Measurements from ENCODE around the gene LZTFL1.

LZTFL1 gene

DNA sequence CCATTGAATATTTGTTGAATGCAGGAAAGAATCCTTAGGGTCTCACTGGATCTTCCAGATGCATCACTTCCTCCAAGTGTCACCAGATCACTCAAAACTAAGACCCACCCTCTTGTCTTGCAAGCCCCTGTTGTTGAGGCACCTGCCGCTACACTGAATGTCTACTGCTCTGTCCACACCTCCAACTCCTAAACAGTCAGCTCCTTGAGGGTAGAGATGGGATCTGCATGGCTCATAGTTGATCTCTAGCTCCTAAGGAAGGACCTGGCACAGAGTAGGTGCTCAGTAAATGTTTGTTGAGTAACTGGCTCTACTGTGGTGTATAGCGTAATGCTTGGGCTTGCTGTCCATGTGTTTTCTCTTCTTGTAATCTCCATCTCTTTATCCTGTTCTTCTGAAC lies 54.4 kb downstream of the LZTFL1 start:
- no peak for DNase-seq

DNA sequence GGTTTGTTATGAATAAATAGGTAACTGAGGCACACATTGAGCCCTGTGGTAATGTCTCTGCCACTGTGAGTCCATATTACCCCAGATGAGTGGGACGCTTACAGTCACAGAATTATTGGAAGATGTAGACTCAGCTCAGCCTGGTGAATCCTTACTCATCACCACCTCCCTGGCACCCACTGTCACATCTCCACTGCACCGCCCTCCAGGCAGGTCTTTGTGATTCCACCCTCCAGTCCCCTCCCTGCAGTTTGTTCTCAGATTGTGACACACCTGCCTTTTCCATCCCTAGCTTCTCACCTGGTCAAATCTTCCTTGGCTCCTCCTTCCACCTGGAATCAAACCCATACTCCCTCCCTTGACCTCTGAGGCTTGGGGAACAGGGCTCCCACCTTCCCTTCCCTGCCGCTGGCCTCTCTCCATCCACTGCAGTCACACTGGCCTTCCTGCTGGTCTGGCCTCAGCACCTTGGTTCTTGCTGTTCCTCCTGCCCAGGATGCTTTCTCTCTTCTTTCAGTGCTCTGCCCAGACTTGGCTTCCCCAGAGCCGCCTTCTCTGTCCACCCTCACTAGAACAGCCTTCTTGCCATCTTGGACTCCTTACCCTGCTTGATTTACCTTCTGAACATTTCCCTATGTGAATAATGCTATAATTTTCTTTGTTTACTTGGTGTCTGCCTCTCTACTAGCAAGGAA lies 55.0 kb downstream of the LZTFL1 start:
- no peak for DNase-seq

DNA sequence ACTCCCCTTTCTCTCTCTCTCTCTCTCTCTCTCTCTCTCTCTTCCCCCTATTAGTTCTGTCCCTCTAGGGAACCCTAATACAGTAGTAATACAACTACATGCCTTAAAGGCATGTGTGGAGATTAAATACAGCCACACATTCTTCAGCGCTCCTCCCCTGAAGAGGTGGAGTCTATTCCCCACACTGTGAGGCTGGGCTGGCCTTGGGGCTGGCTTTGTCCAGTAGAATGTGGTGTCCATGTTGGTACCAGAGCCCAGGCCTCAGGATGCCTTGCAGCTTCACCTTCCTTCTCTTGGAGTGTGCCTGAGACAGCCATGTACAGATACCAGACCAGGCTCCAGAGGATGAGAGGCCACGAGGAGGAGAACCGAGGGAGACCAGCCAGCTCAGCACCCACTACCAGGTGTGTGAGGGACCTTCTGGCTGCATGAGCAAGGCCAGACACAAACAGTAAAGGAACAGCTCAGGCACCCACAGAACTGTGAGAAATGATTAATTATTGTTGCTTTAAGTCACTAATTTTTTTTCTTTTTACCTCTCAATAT lies 56.2 kb downstream of the LZTFL1 start:
- DNase-seq: no peak

DNA sequence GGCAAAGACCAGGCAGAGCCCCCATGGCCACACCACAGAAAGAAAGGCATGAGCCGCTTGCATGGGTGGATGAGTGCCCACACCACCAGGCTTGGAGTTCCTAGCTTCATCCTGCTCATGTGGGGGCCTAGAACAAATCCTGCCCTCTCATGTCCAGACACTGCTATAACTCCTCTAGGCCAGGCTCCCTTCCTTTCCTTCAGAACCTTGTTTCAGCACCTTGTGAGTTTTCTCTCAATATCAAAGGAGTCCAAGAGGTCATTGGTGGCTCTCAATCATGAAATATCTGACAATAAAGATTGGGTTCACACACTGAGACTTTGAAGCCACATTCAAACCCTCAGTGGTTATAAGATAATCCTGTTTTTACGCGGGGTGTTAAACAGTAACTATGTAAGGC lies 58.3 kb downstream of the LZTFL1 start:
- DNase-seq: no peak

DNA sequence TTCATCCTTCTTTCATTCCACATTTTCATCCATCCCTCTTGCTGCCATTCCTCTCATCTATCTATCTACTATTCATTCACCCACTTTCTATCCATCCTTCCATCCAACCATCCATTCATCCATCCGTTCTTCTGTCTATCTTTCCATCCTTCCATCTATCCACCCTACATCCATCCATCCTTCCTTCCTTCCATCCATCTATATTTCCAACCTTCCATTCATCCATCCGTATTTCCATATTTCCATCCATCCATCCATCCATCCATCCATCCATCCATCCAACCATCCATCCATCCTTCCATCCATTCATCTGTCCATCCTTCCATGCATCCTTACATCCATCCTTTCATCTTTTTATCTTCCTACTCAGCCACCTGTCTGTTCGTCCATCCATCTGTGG lies 59.5 kb downstream of the LZTFL1 start:
- no peak for DNase-seq

DNA sequence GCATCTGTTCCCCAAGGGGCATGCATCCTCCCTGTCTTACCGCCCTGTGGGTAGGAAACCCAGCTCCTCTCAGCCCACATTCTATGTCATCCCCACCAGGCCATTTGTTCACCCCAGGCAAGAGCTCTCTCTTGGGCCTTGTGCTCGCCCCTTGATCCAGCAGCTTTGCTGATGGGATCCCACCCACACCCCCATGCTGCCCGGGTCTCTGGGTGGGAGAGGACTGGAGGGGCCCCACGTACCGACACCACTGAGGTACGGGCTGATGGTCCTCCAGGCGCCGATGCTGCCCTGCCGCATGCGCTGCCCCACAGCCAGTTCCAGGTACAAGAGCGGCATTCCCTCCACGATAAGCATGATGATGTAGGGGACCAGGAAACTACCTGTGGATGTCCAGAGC lies 60.1 kb downstream of the LZTFL1 start:
- DNase-seq: no peak

DNA sequence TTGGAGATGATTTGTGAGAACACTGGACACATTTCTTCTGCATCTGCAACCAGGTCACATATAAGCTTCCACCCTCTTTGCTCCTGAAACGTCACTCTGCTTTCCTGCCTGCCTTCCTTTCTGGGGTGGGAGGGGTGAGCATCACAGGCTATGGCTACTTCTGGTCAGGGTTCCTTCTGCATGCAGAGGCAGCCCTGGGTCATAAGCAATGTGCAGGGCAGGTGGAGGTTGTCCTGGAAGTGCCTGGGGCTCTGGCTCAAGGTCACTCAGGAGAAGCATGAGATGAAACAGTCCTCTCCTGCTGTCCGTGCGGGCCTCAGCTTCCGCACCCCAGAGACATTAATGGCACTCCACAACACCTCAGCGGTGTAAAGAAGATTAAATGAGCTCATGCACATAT lies 60.6 kb downstream of the LZTFL1 start:
- DNase-seq: no peak

DNA sequence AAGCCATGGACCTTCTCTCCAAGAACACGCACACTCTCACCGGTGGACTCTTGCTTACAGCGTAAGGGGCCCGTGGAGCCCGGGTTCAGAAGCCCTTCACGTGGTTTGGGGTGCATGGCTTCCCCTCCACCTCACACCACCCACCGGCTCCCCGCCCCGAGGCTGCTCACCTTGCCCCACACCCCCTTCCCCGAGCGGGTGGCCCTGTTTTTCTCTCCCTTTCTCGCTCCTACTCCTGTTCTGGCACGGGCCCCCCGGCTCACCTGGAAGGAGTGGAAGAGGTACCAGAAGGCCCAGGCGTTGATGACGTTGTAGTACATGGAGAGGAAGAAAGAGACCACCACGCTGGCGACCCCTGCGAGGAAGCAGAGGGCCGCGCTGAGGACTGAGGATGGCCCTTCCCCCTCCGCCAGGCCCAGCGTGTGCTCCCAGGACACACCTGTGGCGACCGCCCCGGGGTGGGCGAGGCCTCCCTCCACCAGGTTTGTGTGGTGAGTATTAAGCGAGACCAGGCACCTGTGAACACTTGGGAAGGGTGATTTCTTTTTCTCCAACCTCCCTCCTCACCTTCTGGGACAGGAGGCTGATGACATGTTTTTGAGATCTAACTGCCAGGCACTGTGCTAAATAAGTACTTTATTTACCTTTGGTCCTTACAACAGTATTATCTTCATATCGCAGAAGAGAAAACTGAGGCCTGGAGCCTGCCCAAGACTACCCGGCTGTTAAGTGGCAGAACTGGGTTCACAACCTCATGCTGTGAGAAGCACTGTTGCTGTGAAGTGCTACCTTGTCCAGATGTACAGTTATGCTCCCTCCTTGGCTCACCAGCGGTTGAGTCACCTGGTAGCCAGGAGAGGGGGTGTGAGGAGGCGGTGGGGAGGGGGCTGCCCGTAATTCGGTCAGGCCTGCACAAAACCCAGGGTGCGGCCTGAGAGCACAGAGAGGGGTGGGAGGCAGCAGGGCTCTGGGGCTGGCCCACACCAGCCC lies 61.9 kb downstream of the LZTFL1 start:
- no peak for DNase-seq

DNA sequence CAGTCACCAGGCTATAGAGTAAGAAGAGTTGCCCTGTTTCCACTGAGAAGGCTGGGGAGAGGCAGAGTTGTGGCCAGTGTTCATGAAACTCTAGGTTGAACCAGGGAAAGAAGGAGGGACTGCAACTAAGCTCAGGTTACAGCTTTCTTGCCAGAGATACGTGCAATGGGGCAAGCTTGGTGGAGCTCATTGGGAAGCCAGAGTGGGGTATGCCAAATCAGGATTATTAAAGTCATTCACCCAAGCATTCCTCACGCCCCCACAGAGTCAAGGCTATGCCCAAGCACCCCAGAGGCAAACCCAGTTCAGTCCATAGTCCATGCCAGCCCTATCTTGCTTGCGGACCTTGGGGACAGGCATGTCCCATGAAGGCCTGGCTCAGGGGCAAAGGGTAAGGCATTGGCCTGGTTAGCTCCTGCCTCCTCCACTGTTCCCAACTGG lies 63.1 kb downstream of the LZTFL1 start:
- DNase-seq: no peak

DNA sequence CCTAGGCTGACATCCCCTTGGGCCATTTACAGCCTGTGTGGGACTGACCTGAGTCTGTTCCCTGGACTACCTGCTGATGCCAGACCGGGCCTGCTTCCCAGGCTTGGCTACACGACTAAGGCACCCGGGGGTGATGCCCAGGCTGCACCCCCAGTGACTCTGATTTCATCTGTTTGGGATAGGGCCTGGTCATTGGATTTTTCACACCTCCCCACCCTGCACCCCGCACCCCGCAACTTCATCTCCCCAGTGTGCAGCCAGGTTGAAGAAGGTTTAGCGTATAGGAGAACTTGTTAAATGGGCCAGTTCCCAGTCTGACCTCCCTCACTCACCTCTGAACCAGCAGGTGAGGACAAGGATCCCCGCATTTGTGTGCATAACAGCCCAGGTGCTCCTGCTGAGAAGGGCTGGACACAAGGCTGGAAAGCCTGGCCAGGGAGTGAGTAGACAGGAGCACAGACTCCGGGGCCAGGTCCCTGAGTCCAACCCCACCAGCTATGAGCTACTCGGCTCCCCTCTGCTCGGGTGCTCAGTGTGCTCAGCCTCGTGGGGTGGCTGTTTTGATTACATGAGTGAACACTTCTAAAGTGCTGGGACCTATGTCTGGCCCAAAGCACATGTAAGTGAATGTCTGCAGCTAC lies 64.1 kb downstream of the LZTFL1 start:
- no peak for DNase-seq

DNA sequence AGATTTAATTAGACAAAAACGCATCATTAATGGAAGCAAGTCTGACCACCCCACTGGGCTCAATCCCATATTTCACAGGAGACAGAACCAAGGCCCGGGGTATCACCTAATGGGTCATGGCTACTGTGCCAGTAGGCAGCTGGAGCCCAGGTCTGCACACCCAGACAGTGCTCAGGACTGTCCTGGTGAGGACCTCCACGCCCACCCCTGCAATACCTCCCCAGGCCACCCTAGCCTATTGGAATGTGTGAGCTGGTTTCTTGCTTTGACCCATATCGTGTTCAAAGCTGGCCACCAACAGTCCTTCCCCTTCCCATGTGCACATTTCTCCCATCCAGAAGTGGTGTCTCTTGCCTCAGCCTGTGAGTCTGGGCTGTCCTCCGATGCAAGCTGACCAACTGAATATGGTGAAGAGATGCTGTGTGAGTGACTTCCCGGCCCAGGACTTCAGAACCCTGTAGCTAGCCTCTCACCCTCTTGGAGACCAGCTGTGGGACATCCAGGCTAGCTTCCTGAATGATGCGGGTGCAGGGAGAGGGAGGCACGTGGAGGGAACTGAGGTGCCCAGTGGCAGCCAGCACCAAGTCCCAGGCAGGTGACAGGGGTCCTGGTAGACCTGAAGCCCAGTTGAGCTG lies 64.7 kb downstream of the LZTFL1 start:
- DNase-seq: no peak

DNA sequence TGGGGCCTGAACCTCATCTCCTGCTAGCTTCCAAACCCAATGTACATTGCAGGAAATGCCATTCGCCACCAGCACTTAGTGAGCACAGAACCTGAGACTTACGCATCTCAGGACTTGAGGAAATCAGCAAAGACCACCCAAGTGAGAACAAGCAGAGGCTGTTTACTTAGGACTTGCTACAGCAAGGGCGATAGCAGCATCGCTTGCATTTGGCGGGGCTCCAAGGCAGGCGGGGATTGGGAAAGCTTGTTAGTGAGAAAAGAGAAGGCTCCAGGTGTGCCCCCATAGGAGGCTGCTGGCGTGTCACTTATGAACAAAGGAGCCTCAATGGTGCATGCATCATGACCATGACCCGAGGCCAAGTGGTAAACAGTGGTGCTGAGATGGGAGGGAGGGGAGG lies 65.3 kb downstream of the LZTFL1 start:
- DNase-seq: no peak

DNA sequence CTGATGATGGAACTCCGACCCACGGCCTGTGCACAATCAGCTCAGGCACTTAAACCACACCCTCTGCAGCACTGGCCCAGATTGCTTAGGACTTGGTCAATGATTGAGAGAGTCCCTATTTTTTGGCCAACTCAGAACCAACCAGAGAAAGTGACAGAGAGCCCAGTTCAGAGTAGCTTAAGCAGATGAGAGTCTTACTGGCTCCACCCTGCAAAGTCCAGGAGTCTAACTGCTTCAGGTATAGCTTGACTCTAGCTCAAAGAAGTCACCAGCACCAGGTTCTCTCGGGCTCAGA lies 65.7 kb downstream of the LZTFL1 start:
- DNase-seq: no peak

DNA sequence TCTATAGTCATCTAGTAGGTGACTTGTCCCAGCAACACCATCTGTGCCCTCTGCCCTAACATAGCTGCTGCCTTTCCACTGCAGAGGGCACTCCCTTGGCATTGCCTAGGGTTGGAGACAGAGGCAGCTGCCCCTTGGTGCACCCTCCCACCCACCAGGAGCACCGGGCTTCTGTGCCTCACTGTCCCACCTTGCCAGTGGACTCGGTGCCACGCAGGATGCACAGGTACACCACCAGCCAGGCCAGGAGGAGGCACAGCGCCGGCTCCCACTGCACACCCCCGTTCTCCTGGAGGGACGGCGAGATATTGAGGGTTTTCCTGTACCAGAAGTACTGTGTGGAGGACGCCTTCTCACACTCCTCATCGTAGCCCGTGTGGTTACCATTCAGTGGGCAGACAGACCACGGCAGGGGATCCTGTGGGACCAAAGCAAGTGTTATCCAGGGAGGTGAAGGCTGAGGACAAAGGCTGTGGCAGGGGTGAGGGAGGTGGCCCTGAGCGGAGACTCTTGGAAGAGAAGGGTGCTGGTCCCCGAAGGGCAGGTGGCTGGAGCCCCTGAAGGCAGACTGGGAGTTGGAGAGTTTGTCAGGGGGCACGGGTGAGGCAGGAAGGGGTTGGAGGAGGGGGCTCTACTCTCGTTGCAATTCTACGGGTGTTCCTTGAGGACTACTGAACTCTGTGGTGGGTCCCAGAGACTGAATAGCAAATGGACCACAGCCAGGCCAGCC lies 66.2 kb downstream of the LZTFL1 start:
- no peak for DNase-seq

DNA sequence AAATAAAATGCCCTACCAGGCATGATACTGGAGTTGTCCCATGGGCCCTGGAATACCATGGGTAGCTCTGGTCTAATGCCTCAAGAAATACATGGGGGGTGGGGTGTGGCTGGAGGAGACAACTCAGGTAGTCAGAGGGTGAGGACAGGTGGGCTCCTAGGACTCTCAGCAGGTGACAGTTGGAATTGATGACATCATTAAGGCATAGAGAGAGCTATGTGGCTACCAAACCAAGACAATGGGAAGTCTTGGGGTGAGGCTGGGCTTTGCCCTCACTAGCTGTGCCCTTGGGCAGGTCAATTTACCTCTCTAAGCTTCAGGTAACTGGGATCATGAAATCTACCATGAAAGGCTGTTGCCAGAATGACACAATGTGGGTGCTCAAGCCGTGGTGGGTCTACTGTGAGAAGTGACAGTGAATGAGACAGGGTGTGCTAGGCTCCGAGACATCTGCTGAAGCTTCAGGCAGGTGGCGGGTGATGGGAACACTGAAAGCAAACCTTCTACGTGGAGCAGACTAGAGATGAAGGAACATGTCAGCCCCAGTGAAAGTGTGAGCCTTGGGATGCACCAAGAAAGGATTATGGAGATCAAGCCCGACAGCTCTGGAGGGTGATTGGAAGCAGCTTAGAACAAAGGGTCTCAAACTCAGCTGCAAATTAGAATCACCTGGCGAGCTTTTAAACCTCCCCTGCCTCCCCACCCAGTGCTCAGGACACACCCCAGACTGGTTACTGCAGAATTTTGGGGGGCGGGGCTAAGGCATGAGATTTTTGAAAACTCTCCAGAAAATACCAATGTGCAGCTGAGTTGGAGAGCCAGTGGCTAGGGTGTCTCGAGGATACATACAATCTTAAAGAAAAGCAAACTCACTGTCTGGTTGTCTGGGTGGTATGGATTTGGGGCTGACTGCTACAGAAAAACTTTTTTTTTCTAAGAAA lies 67.1 kb downstream of the LZTFL1 start:
- DNase-seq: no peak

DNA sequence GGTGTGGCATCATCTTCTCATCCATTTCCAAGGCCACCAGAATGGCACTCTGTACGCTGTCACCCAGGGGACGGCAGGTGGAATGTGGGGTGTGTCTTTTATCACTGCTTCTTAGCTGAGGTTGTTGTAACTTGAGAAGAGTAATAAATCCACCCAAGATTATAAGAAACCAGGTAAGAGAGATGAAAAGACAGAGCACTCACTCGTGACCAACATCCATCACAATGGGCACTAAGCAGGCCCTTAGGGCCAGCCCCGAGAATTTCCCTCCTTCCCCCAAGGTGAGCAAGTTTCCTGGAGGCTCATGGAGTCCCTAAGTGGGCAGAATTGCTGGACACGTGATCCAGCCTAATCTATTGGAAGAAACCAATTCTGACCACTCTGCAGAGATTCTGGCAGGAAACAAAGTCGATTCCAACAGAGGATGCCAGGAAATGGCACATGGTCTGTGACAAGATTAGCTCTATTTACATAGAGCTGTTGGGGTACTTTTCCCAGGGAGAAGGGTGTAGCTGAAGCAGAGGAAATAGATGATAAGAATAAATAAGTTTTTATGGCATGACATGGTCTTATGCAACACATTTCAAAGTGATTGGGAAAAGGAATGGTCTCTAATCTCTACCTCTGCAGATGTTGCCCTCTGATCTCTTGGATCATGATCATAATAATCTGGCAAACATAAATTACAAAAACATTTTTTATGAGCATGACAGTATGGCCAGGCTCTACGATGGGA lies 68.0 kb downstream of the LZTFL1 start:
- DNase-seq: no peak

Data from anterior cingulate cortex (tissue), 58 donors.